Activated T-cell treated with anti-CD3 and anti-CD28 coated beads for 1 hour (primary cell): ENCODE results near the gene NELL2.
"Not testable (repeated sequence)": the region's sequence is repeated elsewhere in the genome, so short reads cannot be mapped to it uniquely, and the experiment has no call there.

Source experiments
- DNase-seq: peaks from one replicate; pipeline ENCODE4 v3.0.0-alpha.2; 2020; ENCODE audit warnings: low read depth

Gene NELL2

GRCh38 chr12:44686821-44687432 lies 189.2 kb downstream of the NELL2 start:
- not testable (repeated sequence) for DNase-seq

DNA sequence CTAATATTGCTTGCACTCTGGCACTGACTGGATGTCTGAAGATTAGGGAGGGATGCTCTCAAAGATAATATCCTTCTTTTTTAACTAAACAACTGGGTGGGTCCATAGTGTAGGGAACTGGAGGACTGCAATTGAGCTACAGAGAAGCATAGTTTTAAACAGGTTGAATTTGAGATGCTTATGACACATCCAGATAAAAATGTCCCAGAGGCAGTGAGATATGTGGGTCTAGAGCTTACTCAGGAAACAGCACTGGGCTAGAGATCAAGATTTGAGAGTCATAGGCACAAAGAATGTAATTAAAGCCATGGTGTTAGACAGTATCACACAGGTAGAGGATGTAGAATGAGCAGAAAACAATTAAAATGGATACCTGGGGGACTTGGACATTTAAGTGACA lies 198.4 kb downstream of the NELL2 start:
- DNase-seq: no peak

- DNase-seq: no peak
Measured at GRCh38 chr12:44674875-44675274, 201.2 kb downstream of the NELL2 start.

GRCh38 chr12:44673811-44674210 lies 202.3 kb downstream of the NELL2 start:
- no peak for DNase-seq

- DNase-seq: no peak
Measured at GRCh38 chr12:44672042-44672441, 204.1 kb downstream of the NELL2 start.

GRCh38 chr12:44668443-44668842 lies 207.7 kb downstream of the NELL2 start:
- DNase-seq: no peak

GRCh38 chr12:44667461-44667860 lies 208.7 kb downstream of the NELL2 start:
- DNase-seq: no peak

DNA sequence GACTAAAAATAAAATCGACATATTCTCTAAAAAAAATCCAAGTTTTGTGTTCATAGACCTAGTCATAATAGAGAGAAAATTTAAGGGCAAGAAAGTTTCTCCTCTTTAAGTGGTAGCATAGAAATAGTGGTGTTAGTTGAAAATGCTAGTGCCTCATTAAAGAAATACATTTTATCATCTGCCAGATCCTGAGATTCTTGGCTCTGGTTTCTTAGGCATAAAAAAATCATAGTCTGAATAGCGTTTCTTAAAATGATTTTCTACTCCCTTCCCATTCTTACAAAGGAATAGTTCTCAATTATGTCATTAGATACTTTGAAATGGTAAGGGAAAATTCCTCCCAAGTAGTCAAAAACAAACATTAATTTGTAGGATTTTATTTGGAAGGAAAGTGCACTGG lies 212.8 kb downstream of the NELL2 start:
- no peak for DNase-seq

GRCh38 chr12:44655846-44656245 lies 220.3 kb downstream of the NELL2 start:
- DNase-seq: no peak

- DNase-seq: no peak
Measured at GRCh38 chr12:44654646-44655639, 221.2 kb downstream of the NELL2 start.

- no peak for DNase-seq
Measured at GRCh38 chr12:44653861-44654527, 222.1 kb downstream of the NELL2 start.

GRCh38 chr12:44649693-44650092 lies 226.4 kb downstream of the NELL2 start:
- no peak for DNase-seq

GRCh38 chr12:44647917-44648690 lies 228.0 kb downstream of the NELL2 start:
- DNase-seq: no peak

GRCh38 chr12:44640427-44641190 lies 235.5 kb downstream of the NELL2 start:
- DNase-seq: no peak

DNA sequence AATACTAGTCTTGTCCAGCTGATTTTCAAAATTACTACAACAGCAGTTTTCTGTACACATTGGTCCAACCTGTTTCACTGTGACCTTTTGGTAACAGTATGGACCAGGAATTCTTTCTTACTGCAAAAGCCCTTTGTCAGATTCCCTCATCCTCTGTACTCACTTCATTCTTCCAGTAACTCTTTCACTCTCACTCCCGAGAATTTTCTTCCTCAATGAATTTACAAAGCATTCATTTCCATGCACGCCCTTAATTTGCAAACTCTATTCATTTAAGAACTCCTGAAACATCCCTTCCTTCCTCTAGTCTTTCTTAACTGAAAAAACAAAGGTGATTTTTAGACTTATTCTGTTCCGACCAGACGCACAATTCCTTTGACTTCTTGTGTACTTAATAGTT lies 238.2 kb downstream of the NELL2 start:
- no peak for DNase-seq

GRCh38 chr12:44628180-44628579 lies 247.9 kb downstream of the NELL2 start:
- DNase-seq: no peak

GRCh38 chr12:44627387-44628166 lies 248.5 kb downstream of the NELL2 start:
- DNase-seq: no peak

- DNase-seq: no peak
Measured at GRCh38 chr12:44626883-44627282, 249.2 kb downstream of the NELL2 start.

DNA sequence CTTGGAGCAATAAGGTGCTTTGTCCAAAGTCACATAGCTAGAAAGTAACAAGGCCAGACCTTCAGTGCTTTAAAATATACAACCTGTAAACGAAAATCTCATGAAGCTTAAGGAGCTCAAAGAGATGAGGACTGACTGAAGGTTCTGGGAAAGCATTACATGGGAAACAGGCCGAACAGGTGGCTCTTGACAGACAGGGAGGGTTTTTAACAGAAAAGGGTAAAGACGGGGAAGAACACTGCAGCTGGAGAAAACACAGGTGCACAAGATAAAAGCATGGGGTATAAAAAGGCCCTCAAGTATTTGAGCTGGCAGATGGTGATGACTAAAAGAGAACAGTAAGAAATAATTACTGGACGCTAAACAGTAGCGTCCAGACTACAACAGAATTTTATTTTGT lies 257.2 kb downstream of the NELL2 start:
- no peak for DNase-seq

GRCh38 chr12:44616402-44616801 lies 259.7 kb downstream of the NELL2 start:
- no peak for DNase-seq
